Endothelial cell of umbilical vein (primary cell): Measurements from ENCODE around the gene ZNF414. TPM values are rescaled to one million over a fixed set of nuclear protein-coding genes. Genes with fewer than 3 reads are reported as not detected.

Experiments
- BruUV-seq: library from RNA; stranded (reverse); fragments of 400-500 nt; replicated peaks from 2 replicates; lab custom pipeline; 2021; lab: Mats Ljungman, UMichigan
- CTCF ChIA-PET: fragments of 300-600, 350-600 bp; sonication (Branson Sonifier 250); formaldehyde crosslinking; loops from one replicate; lab custom pipeline; 2021; ENCODE audit warnings: antibody characterized with exemption, inconsistent platforms; lab: Charles Lee
- POLR2A ChIA-PET: fragments of 300-600, 350-600 bp; sonication (Branson Sonifier 250); formaldehyde crosslinking; loops from one replicate; lab custom pipeline; 2021; ENCODE audit warnings: antibody characterized with exemption, inconsistent platforms; lab: Charles Lee
- DNase-seq: peaks from one replicate; pipeline ENCODE4 v3.0.0-alpha.2; 2011; ENCODE audit warnings: low read depth, low spot score
- FAIRE-seq: peaks from 2 replicates; lab custom pipeline; 2011; peaks lifted over from hg19 to GRCh38; lab: Jason Lieb, UNC
- H2AFZ ChIP-seq: 2 replicates; pipeline ENCODE4 v1.6.0; 2012; ENCODE audit warnings: low read depth, low read length, control low read depth, inconsistent platforms
- H3K27ac ChIP-seq: 2 replicates; pipeline ENCODE4 v1.5.1; 2011; ENCODE audit warnings: low read depth, mild to moderate bottlenecking, control low read depth, low read length, moderate library complexity; ENCODE audit not compliant: insufficient read depth
- H3K27me3 ChIP-seq, 2 experiments: 2 replicates each; pipeline versions ENCODE4 v1.6.0 to v1.6.1; 2011; ENCODE audit warnings: low read length in 2 of 2, mixed read lengths in 1 of 2; ENCODE audit not compliant: control insufficient read depth in 2 of 2, insufficient read depth in 2 of 2
- H3K36me3 ChIP-seq, 2 experiments: 2 replicates in 1 of 2; 3 replicates in 1 of 2; pipeline ENCODE4 v1.5.1; 2011; ENCODE audit warnings: low read length in 2 of 2, mild to moderate bottlenecking in 1 of 2, moderate library complexity in 1 of 2; ENCODE audit not compliant: control insufficient read depth in 2 of 2, insufficient read depth in 2 of 2; ENCODE audit errors: extremely low read depth in 1 of 2
- H3K4me1 ChIP-seq: 3 replicates; pipeline ENCODE4 v1.5.1; 2011; ENCODE audit warnings: mild to moderate bottlenecking, low read length; ENCODE audit not compliant: control insufficient read depth, insufficient read depth; ENCODE audit errors: extremely low read depth
- H3K4me2 ChIP-seq: 2 replicates; pipeline ENCODE4 v1.6.1; 2011; ENCODE audit warnings: low read length, control low read depth, mixed read lengths; ENCODE audit not compliant: insufficient read depth
- H3K4me3 ChIP-seq, 3 experiments: fragments of 200-600 bp in 1 of 3; sonication (generic), shearing (Covaris generic) in 1 of 3; replicated peaks in 1 of 3; 2 replicates each; pipeline ENCODE4 v1.5.1; 2011 to 2016; ENCODE audit warnings: control low read depth in 3 of 3, low read length in 3 of 3, mild to moderate bottlenecking in 2 of 3, inconsistent platforms in 1 of 3, low read depth in 1 of 3, moderate library complexity in 1 of 3; ENCODE audit not compliant: insufficient read depth in 1 of 3
- H3K79me2 ChIP-seq: 2 replicates; pipeline ENCODE4 v1.6.0; 2012; ENCODE audit warnings: low read length, inconsistent platforms; ENCODE audit not compliant: control insufficient read depth, insufficient read depth
- H3K9ac ChIP-seq: replicated peaks from 2 replicates; pipeline ENCODE3; 2011; ENCODE audit warnings: low read length, control low read depth; ENCODE audit not compliant: insufficient read depth; ENCODE audit errors: extremely low read depth
- H3K9me1 ChIP-seq: replicated peaks from 3 replicates; pipeline ENCODE4 v1.6.0; 2011; ENCODE audit warnings: mild to moderate bottlenecking, low read length; ENCODE audit not compliant: control insufficient read depth, insufficient read depth; ENCODE audit errors: extremely low read depth
- H3K9me3 ChIP-seq: replicated peaks from 2 replicates; pipeline ENCODE4 v1.5.1; 2012; ENCODE audit warnings: low read length, inconsistent platforms; ENCODE audit not compliant: control insufficient read depth, insufficient read depth
- H4K20me1 ChIP-seq: replicated peaks from 2 replicates; pipeline ENCODE3; 2011; ENCODE audit warnings: mild to moderate bottlenecking, low read length; ENCODE audit not compliant: control insufficient read depth, insufficient read depth; ENCODE audit errors: extremely low read depth
- CTCF ChIP-seq, 2 donors: IDR thresholded peaks; 1 replicate in 1 of 2; 2 replicates in 1 of 2; pipeline ENCODE4 v1.5.1; 2011; ENCODE audit warnings: low read length in 2 of 2, mild to moderate bottlenecking in 2 of 2, moderate library complexity in 2 of 2, control low read depth in 1 of 2, inconsistent platforms in 1 of 2, low read depth in 1 of 2; ENCODE audit not compliant: insufficient read depth in 1 of 2; ENCODE audit errors: extremely low read depth in 1 of 2
- EZH2 ChIP-seq: IDR thresholded peaks from 2 replicates; pipeline ENCODE4 v1.6.1; 2012; ENCODE audit warnings: borderline replicate concordance, low read depth, mild to moderate bottlenecking, moderate library complexity, low read length, inconsistent platforms; ENCODE audit not compliant: severe bottlenecking
- FOS ChIP-seq: IDR thresholded peaks from 2 replicates; pipeline ENCODE4 v1.6.1; 2011; ENCODE audit warnings: mild to moderate bottlenecking, low read length, moderate library complexity, borderline replicate concordance; ENCODE audit not compliant: insufficient read depth
- GATA2 ChIP-seq: IDR thresholded peaks from 2 replicates; pipeline ENCODE4 v1.7.0; 2011; ENCODE audit warnings: low read depth, mild to moderate bottlenecking, moderate library complexity, mixed read lengths, low read length; ENCODE audit not compliant: insufficient read length, insufficient read depth
- JUN ChIP-seq: IDR thresholded peaks from 2 replicates; pipeline ENCODE4 v1.6.1; 2011; ENCODE audit warnings: borderline replicate concordance, low read depth; ENCODE audit not compliant: insufficient read length, insufficient read depth
- MAX ChIP-seq: IDR thresholded peaks from 2 replicates; pipeline ENCODE4 v1.6.1; 2011; ENCODE audit not compliant: insufficient read depth, insufficient read length
- MYC ChIP-seq: IDR thresholded peaks from one replicate; pipeline ENCODE4 v1.6.1; 2011; ENCODE audit warnings: mild to moderate bottlenecking, low read depth, low read length
- POLR2A ChIP-seq: IDR thresholded peaks from 2 replicates; pipeline ENCODE4 v1.6.1; 2012; ENCODE audit warnings: low read depth, mild to moderate bottlenecking, control low read depth, low read length
- POLR2AphosphoS5 ChIP-seq: IDR thresholded peaks from 2 replicates; pipeline ENCODE4 v1.6.1; 2012; ENCODE audit warnings: low read depth, mild to moderate bottlenecking, control low read depth, low read length, moderate library complexity; ENCODE audit not compliant: insufficient read depth
- dilution Hi-C: fragments of 300-500 bp; cut with MboI; formaldehyde crosslinking; loops from one replicate; pipeline ENCODE4 v1.15.0; 2019; ENCODE audit warnings: low sequenced_read_pairs; ENCODE audit not compliant: extremely low pct_ligation_motif_present
- intact Hi-C: fragments of 100-400 bp; cut with micrococcal nuclease; formaldehyde crosslinking; loops from one replicate; pipeline ENCODE4 v1.10.0; 2022
- polyA plus RNA-seq, 4 experiments: library from polyadenylated mRNA; depleted of rRNA in 3 of 4; stranded (reverse) in 3 of 4; unstranded in 1 of 4; fragments of >200 nt; gene quantifications; 2 replicates each; pipeline versions ENCODE4 v1.2.1 to v1.2.3, GENCODE V29; 2011 to 2012; ENCODE audit warnings: missing spikeins in 1 of 4
- total RNA-seq: library from RNA; stranded (reverse); gene quantifications from 2 replicates; pipeline ENCODE4 v1.2.3, GENCODE V29; 2021

The ZNF414 gene
- total and polyA plus RNA-seq, 2 donors (not counting 3 experiments of a cell fraction or from before 2014, with no cell fraction given), result 11.6 to 20.6 TPM

GRCh38 chr19:8528500-8528899, 14.5 kb upstream of the ZNF414 start:
- no TSS peak for BruUV-seq
- Histone ChIP-seq H3K9me3 (no peaks in the 10 kb centered on the region), H3K4me2 (no peak overlapping the region), H3K4me1 (peaks cover 7% of the 10 kb centered on the region), H3K27ac (no peak overlapping the region), H4K20me1 (no peaks in the 10 kb centered on the region), H3K4me3 (no peak overlapping the region), H3K9ac (no peak overlapping the region), H3K36me3 (no peaks in the 10 kb centered on the region), H3K27me3 (no peaks in the 10 kb centered on the region), H2AFZ (no peak overlapping the region), H3K79me2 (no peaks in the 10 kb centered on the region), H3K9me1 (no peaks in the 10 kb centered on the region)
- dilution Hi-C loops (loop anchor here (10.0 kb wide), 1 partner anchor 66 kb away; no protein-coding TSS in a partner anchor), intact Hi-C loops (no loop called here)
- no peak for DNase-seq
- CTCF ChIA-PET, result no interaction called here
- FAIRE-seq, result no peak
- no peak for TF ChIP-seq POLR2AphosphoS5
- TF ChIP-seq CTCF (IDR thresholded peaks at IDR 0.05; ENCODE audit: extremely low read depth in 1 of 2, insufficient read depth in 1 of 2, low read depth in 1 of 2, low read length in 2 of 2), result no peak
- TF ChIP-seq POLR2A, result no peak
- TF ChIP-seq MYC, result no peak
- no peak for TF ChIP-seq GATA2
- no peak for TF ChIP-seq MAX
- no peak for TF ChIP-seq FOS
- TF ChIP-seq EZH2, result no peak
- TF ChIP-seq JUN, result no peak
- POLR2A ChIA-PET, result no interaction called here
